ENCODE results near the gene IL10RA. TPM values are rescaled to one million over a fixed set of nuclear protein-coding genes. Genes with fewer than 3 reads are reported as not detected.

IL10RA gene
- total RNA-seq, 1 donor from 2014 or later = 0.25 TPM

DNA sequence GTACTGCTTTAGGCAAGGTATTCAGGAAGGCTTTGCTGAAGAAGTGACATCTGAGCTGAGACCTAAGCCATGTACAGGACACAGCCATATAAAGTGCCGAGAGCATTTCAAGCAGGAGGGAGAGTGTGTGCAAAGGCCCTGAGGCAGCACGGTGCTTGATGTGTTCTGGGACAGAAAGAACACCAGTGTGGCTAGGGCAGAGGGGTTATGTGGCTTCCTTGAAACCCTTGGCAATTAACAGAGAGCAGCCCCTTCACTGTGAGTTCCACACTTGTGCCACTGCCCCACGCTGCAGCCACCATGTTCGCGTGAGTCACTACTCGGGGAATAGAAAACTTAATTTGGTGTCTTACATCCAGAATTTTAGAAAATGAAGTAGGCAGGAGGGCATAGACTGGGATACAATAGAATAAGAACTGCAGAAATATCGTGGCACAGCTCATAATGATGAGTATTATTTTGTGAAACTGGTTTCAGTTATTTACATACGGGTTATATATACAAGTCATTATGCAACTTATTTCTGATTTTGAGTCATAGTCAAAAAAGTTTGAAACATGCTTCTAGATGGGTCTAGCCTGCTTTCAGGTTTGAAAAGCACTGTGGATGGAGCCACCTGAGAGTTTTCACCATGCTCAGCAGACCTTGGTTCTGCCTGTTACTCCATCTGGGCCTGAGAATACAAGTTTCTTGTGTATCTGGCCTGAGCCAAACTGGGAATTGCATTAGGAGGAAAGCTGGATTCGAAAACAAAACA is 11.8 kb downstream of the IL10RA start:
- H3K36me3 ChIP-seq (ENCODE audit: control insufficient read depth, insufficient read depth, low read length) = no peaks in the 10 kb centered on the region
- TF ChIP-seq, protein P1, sequence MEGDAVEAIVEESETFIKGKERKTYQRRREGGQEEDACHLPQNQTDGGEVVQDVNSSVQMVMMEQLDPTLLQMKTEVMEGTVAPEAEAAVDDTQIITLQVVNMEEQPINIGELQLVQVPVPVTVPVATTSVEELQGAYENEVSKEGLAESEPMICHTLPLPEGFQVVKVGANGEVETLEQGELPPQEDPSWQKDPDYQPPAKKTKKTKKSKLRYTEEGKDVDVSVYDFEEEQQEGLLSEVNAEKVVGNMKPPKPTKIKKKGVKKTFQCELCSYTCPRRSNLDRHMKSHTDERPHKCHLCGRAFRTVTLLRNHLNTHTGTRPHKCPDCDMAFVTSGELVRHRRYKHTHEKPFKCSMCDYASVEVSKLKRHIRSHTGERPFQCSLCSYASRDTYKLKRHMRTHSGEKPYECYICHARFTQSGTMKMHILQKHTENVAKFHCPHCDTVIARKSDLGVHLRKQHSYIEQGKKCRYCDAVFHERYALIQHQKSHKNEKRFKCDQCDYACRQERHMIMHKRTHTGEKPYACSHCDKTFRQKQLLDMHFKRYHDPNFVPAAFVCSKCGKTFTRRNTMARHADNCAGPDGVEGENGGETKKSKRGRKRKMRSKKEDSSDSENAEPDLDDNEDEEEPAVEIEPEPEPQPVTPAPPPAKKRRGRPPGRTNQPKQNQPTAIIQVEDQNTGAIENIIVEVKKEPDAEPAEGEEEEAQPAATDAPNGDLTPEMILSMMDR (IDR thresholded peaks at IDR 0.05; ENCODE audit: insufficient read depth, low read length, poor library complexity, severe bottlenecking) = no peak

DNA sequence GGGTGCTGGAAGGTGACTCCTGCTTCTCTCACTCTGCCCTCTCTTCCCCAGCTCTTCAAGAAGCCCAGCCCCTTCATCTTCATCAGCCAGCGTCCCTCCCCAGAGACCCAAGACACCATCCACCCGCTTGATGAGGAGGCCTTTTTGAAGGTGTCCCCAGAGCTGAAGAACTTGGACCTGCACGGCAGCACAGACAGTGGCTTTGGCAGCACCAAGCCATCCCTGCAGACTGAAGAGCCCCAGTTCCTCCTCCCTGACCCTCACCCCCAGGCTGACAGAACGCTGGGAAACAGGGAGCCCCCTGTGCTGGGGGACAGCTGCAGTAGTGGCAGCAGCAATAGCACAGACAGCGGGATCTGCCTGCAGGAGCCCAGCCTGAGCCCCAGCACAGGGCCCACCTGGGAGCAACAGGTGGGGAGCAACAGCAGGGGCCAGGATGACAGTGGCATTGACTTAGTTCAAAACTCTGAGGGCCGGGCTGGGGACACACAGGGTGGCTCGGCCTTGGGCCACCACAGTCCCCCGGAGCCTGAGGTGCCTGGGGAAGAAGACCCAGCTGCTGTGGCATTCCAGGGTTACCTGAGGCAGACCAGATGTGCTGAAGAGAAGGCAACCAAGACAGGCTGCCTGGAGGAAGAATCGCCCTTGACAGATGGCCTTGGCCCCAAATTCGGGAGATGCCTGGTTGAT is 12.6 kb downstream of the IL10RA start:
- H3K4me3 ChIP-seq (ENCODE audit: low read depth, low read length) = no peak overlapping the region
- H3K27me3 ChIP-seq (ENCODE audit: control insufficient read depth, insufficient read depth, low read length) = no peaks in the 10 kb centered on the region
- TF ChIP-seq, protein P1 (IDR thresholded peaks at IDR 0.05; ENCODE audit: insufficient read depth, low read length, poor library complexity, severe bottlenecking) = no peak
- no peak for DNase-seq (ENCODE audit: low read depth)
- H3K36me3 ChIP-seq (ENCODE audit: control insufficient read depth, insufficient read depth, low read length) = no peaks in the 10 kb centered on the region

More for the DNA sequence above, 11.8 kb downstream of the IL10RA start:
- Histone ChIP-seq H3K27me3 (ENCODE audit: control insufficient read depth, insufficient read depth, low read length) (no peaks in the 10 kb centered on the region), H3K4me3 (ENCODE audit: low read depth, low read length) (no peak overlapping the region)
- DNase-seq (ENCODE audit: low read depth) = no peak

DNA sequence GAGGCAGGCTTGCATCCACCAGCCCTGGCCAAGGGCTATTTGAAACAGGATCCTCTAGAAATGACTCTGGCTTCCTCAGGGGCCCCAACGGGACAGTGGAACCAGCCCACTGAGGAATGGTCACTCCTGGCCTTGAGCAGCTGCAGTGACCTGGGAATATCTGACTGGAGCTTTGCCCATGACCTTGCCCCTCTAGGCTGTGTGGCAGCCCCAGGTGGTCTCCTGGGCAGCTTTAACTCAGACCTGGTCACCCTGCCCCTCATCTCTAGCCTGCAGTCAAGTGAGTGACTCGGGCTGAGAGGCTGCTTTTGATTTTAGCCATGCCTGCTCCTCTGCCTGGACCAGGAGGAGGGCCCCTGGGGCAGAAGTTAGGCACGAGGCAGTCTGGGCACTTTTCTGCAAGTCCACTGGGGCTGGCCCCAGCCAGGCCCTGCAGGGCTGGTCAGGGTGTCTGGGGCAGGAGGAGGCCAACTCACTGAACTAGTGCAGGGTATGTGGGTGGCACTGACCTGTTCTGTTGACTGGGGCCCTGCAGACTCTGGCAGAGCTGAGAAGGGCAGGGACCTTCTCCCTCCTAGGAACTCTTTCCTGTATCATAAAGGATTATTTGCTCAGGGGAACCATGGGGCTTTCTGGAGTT is 13.3 kb downstream of the IL10RA start:
- H3K27me3 ChIP-seq (ENCODE audit: control insufficient read depth, insufficient read depth, low read length) = no peaks in the 10 kb centered on the region
- TF ChIP-seq, protein P1 (IDR thresholded peaks at IDR 0.05; ENCODE audit: insufficient read depth, low read length, poor library complexity, severe bottlenecking) = no peak
- DNase-seq (ENCODE audit: low read depth) = no peak
- H3K4me3 ChIP-seq (ENCODE audit: low read depth, low read length) = no peak overlapping the region
- H3K36me3 ChIP-seq (ENCODE audit: control insufficient read depth, insufficient read depth, low read length) = no peaks in the 10 kb centered on the region

DNA sequence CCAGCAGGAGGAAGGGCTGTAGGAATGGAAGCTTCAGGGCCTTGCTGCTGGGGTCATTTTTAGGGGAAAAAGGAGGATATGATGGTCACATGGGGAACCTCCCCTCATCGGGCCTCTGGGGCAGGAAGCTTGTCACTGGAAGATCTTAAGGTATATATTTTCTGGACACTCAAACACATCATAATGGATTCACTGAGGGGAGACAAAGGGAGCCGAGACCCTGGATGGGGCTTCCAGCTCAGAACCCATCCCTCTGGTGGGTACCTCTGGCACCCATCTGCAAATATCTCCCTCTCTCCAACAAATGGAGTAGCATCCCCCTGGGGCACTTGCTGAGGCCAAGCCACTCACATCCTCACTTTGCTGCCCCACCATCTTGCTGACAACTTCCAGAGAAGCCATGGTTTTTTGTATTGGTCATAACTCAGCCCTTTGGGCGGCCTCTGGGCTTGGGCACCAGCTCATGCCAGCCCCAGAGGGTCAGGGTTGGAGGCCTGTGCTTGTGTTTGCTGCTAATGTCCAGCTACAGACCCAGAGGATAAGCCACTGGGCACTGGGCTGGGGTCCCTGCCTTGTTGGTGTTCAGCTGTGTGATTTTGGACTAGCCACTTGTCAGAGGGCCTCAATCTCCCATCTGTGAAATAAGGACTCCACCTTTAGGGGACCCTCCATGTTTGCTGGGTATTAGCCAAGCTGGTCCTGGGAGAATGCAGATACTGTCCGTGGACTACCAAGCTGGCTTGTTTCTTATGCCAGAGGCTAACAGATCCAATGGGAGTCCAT is 14.1 kb downstream of the IL10RA start:
- Histone ChIP-seq H3K27me3 (ENCODE audit: control insufficient read depth, insufficient read depth, low read length) (no peaks in the 10 kb centered on the region), H3K36me3 (ENCODE audit: control insufficient read depth, insufficient read depth, low read length) (no peaks in the 10 kb centered on the region), H3K4me3 (ENCODE audit: low read depth, low read length) (no peak overlapping the region)
- TF ChIP-seq, protein P1 (IDR thresholded peaks at IDR 0.05; ENCODE audit: insufficient read depth, low read length, poor library complexity, severe bottlenecking) = no peak
- DNase-seq (ENCODE audit: low read depth) = no peak

DNA sequence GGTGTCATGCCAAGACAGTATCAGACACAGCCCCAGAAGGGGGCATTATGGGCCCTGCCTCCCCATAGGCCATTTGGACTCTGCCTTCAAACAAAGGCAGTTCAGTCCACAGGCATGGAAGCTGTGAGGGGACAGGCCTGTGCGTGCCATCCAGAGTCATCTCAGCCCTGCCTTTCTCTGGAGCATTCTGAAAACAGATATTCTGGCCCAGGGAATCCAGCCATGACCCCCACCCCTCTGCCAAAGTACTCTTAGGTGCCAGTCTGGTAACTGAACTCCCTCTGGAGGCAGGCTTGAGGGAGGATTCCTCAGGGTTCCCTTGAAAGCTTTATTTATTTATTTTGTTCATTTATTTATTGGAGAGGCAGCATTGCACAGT is 14.6 kb downstream of the IL10RA start:
- Histone ChIP-seq H3K4me3 (ENCODE audit: low read depth, low read length) (no peak overlapping the region), H3K36me3 (ENCODE audit: control insufficient read depth, insufficient read depth, low read length) (no peaks in the 10 kb centered on the region), H3K27me3 (ENCODE audit: control insufficient read depth, insufficient read depth, low read length) (peaks cover 1% of the 10 kb centered on the region)
- TF ChIP-seq, protein P1 (IDR thresholded peaks at IDR 0.05; ENCODE audit: insufficient read depth, low read length, poor library complexity, severe bottlenecking) = no peak
- DNase-seq (ENCODE audit: low read depth) = no peak
